Activated B cell treated with CpG ODN at 0.5 μM for 24 hours (primary cell): ENCODE data around the gene TAF1B. TPM values are rescaled to one million over a fixed set of nuclear protein-coding genes. Genes with fewer than 3 reads are reported as not detected.

Experiments used
- ATAC-seq: fragments of 200-7000 bp; cut with Tn5 transposase; one replicate; pipeline ENCODE4 v1.10.0; 2021; ENCODE audit warnings: low read depth, mild to moderate bottlenecking, moderate library complexity
- CTCF ChIA-PET: fragments of 350-600 bp; sonication (Branson Sonifier 250); formaldehyde crosslinking; loops from one replicate; lab custom pipeline; 2021; ENCODE audit warnings: antibody characterized with exemption; lab: Charles Lee
- POLR2A ChIA-PET: fragments of 350-600 bp; sonication (Branson Sonifier 250); formaldehyde crosslinking; loops from one replicate; lab custom pipeline; 2021; ENCODE audit warnings: antibody characterized with exemption; lab: Charles Lee
- DNase-seq: peaks from one replicate; pipeline ENCODE4 v3.0.0; 2022
- H3K27ac Mint-ChIP-seq: one replicate; pipeline ENCODE4 v1.8.0; 2020; ENCODE audit warnings: mixed read lengths
- H3K27me3 Mint-ChIP-seq: one replicate; pipeline ENCODE4 v1.8.0; 2021; ENCODE audit warnings: mixed read lengths
- H3K36me3 Mint-ChIP-seq: one replicate; pipeline ENCODE4 v1.8.0; 2021; ENCODE audit warnings: low read depth, mixed read lengths
- H3K4me1 Mint-ChIP-seq: one replicate; pipeline ENCODE4 v1.8.0; 2021; ENCODE audit warnings: mixed read lengths
- H3K4me3 Mint-ChIP-seq: one replicate; pipeline ENCODE4 v1.8.0; 2020; ENCODE audit warnings: mild to moderate bottlenecking, mixed read lengths
- H3K9me3 Mint-ChIP-seq: one replicate; pipeline ENCODE4 v1.8.0; 2020; ENCODE audit warnings: mixed read lengths
- intact Hi-C: fragments of 100-400 bp; cut with micrococcal nuclease; formaldehyde crosslinking; loops from one replicate; pipeline ENCODE4 v1.15.1; 2024
- total RNA-seq: library from RNA; stranded (reverse); gene quantifications from 2 replicates; pipeline ENCODE4 v1.2.3, GENCODE V29; 2022
- TF ChIP-seq, protein P1 (sequence below): fragments of 200-600 bp; IDR thresholded peaks from one replicate; pipeline ENCODE4 v1.8.0; 2022; ENCODE audit warnings: antibody characterized with exemption, mild to moderate bottlenecking

Gene TAF1B
- total RNA-seq, 1 donor from 2014 or later: 28.7 TPM

DNA sequence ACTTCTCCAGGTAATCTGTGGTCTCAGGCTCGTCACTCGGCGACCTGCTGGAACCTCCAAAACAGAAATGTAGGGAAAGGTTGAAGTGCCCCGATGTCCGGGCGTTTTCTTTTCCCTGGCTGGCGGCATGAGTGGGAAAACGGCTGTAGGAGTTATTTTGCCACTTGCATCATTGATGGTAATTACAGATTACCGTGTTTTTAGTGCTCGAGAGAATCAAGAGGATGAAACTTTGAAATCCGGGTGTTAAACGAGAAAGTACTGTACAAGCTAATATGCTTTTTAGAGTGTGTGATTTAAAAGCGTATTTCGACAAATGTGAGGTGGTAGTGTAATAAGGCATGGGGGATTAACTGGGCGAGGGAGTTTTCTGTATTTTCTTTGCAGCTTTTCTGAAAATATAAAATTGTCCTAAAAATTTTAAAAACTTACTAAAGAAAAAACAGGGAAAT, 109.0 kb downstream of the TAF1B start:
- DNase-seq (no peak), ATAC-seq (no peak)
- H3K4me3 Mint-ChIP-seq: peak overlapping the region; percentile 74
- peaks cover 14% of the 10 kb centered on the region for H3K4me1 Mint-ChIP-seq
- peaks cover 37% of the 10 kb centered on the region for H3K27me3 Mint-ChIP-seq
- H3K27ac Mint-ChIP-seq: no peak overlapping the region
- ChIA-PET CTCF (no interaction called here), POLR2A (no interaction called here)
- no peaks in the 10 kb centered on the region for H3K36me3 Mint-ChIP-seq
- intact Hi-C loops: loop anchor here (5.0 kb wide), 1 partner anchor 395 kb away; the partner anchor contains the start of gene ADAM17
- TF ChIP-seq, protein P1, sequence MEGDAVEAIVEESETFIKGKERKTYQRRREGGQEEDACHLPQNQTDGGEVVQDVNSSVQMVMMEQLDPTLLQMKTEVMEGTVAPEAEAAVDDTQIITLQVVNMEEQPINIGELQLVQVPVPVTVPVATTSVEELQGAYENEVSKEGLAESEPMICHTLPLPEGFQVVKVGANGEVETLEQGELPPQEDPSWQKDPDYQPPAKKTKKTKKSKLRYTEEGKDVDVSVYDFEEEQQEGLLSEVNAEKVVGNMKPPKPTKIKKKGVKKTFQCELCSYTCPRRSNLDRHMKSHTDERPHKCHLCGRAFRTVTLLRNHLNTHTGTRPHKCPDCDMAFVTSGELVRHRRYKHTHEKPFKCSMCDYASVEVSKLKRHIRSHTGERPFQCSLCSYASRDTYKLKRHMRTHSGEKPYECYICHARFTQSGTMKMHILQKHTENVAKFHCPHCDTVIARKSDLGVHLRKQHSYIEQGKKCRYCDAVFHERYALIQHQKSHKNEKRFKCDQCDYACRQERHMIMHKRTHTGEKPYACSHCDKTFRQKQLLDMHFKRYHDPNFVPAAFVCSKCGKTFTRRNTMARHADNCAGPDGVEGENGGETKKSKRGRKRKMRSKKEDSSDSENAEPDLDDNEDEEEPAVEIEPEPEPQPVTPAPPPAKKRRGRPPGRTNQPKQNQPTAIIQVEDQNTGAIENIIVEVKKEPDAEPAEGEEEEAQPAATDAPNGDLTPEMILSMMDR: no peak
- H3K9me3 Mint-ChIP-seq: no peaks in the 10 kb centered on the region

GRCh38 chr2:9952856-9953503, 109.7 kb downstream of the TAF1B start:
- H3K4me3 Mint-ChIP-seq: peak overlapping the region; percentile 74
- no peak overlapping the region for H3K27ac Mint-ChIP-seq
- CTCF ChIA-PET: no interaction called here
- peaks cover 40% of the 10 kb centered on the region for H3K27me3 Mint-ChIP-seq
- ATAC-seq (no peak), DNase-seq (no peak)
- no peaks in the 10 kb centered on the region for H3K36me3 Mint-ChIP-seq
- intact Hi-C loops: loop anchor here (5.0 kb wide), 1 partner anchor 396 kb away; the partner anchor contains the start of gene ADAM17
- TF ChIP-seq, protein P1: no peak
- no peaks in the 10 kb centered on the region for H3K9me3 Mint-ChIP-seq
- peaks cover 14% of the 10 kb centered on the region for H3K4me1 Mint-ChIP-seq
- POLR2A ChIA-PET: no interaction called here

DNA sequence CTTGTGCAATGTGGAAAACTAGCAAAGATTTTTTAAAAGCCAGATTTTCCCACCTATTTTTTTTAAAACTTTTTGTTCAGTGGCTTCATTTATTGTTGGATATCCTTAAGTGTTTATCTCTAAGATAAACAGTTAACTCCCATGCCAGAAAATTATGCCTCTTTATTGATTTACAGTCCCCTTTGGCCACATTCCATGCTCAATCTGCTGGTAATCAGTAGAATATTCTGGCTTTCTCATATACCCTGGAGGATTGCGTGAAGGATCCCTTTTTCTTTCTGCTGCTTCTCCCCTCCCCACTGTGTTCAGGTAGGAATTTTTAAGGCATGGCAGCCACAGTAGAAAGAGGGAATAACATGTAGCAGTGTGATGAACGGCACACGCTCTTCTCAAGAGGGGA, 110.9 kb downstream of the TAF1B start:
- intact Hi-C loops: loop anchor here (5.0 kb wide), 1 partner anchor 397 kb away; the partner anchor contains the start of gene ADAM17
- DNase-seq (no peak), ATAC-seq (no peak)
- ChIA-PET POLR2A (no interaction called here), CTCF (no interaction called here)
- Mint-ChIP-seq H3K27me3 (peaks cover 45% of the 10 kb centered on the region), H3K4me1 (peaks cover 14% of the 10 kb centered on the region), H3K9me3 (no peaks in the 10 kb centered on the region), H3K4me3 (no peak overlapping the region), H3K27ac (no peak overlapping the region), H3K36me3 (no peaks in the 10 kb centered on the region)
- TF ChIP-seq, protein P1: no peak

DNA sequence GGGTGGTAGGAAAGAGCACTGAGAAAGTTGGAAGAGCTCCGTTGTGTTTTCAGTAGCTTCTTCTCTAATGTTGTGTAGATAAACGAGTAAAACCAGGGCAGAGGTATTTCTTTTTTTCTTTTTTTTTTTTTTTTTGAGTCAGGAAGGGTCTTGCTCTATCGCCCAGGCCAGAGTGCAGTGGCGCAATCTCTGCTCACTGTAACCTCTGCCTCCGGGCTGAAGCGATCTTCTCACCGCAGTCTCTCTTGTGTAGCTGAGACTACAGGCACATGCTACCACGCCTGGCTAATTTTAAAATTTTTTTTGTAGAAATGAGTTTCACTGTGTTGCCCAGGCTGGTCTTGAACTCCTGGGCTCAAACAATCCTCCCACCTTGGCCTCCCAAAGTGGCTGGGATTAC, 114.8 kb downstream of the TAF1B start:
- ATAC-seq (no peak), DNase-seq (no peak)
- intact Hi-C loops: no loop called here
- H3K27ac Mint-ChIP-seq: peak overlapping the region; percentile 35
- POLR2A ChIA-PET: no interaction called here
- CTCF ChIA-PET: no interaction called here
- no peaks in the 10 kb centered on the region for H3K36me3 Mint-ChIP-seq
- H3K4me3 Mint-ChIP-seq: no peak overlapping the region
- H3K27me3 Mint-ChIP-seq: peaks cover 34% of the 10 kb centered on the region
- TF ChIP-seq, protein P1: no peak
- no peaks in the 10 kb centered on the region for H3K4me1 Mint-ChIP-seq
- H3K9me3 Mint-ChIP-seq: no peaks in the 10 kb centered on the region

DNA sequence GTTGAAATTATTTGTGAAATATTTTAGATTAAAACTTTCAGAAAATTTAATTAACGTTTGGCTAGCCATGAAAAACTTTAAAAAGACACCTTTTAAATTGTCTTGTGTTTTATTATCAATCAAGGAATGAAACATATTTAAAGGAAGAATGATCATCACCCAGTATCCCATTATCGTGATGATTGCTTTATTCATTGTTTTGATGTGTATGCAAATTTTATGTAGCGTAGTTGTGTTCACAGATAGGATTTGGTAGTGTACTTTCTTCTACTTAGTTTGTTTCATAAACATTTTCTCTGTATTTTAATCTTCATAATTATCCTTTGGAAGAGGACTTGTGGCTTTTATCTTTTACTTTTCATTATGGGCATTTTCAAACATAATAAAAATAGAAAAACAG, 116.0 kb downstream of the TAF1B start:
- ChIA-PET POLR2A (no interaction called here), CTCF (no interaction called here)
- TF ChIP-seq, protein P1: no peak
- DNase-seq (no peak), ATAC-seq (no peak)
- Mint-ChIP-seq H3K27ac (no peak overlapping the region), H3K36me3 (no peaks in the 10 kb centered on the region), H3K27me3 (peaks cover 28% of the 10 kb centered on the region), H3K4me1 (no peaks in the 10 kb centered on the region), H3K9me3 (no peaks in the 10 kb centered on the region), H3K4me3 (no peak overlapping the region)
- intact Hi-C loops: no loop called here
